Osteocyte (in vitro differentiated cells): ENCODE measurements around the gene HS3ST2. TPM values are rescaled to one million over a fixed set of nuclear protein-coding genes. Genes with fewer than 3 reads are reported as not detected.

Experiments
- DNase-seq: peaks from one replicate; pipeline ENCODE4 v3.0.0; 2021; ENCODE audit warnings: mixed read lengths; ENCODE audit not compliant: unreplicated experiment; ENCODE audit errors: extremely low spot score
- H3K27ac Mint-ChIP-seq: one replicate; pipeline ENCODE4 v1.8.0; 2021; ENCODE audit warnings: mild to moderate bottlenecking, mixed read lengths; ENCODE audit not compliant: unreplicated experiment
- H3K27me3 Mint-ChIP-seq: one replicate; pipeline ENCODE4 v1.8.0; 2021; ENCODE audit warnings: mixed read lengths; ENCODE audit not compliant: unreplicated experiment
- H3K36me3 Mint-ChIP-seq: one replicate; pipeline ENCODE4 v1.8.0; 2021; ENCODE audit warnings: mixed read lengths; ENCODE audit not compliant: unreplicated experiment
- H3K4me1 Mint-ChIP-seq: one replicate; pipeline ENCODE4 v1.8.0; 2021; ENCODE audit warnings: mixed read lengths; ENCODE audit not compliant: unreplicated experiment
- H3K4me3 Mint-ChIP-seq: one replicate; pipeline ENCODE4 v1.8.0; 2021; ENCODE audit warnings: mild to moderate bottlenecking, moderate library complexity, mixed read lengths; ENCODE audit not compliant: unreplicated experiment
- H3K9me3 Mint-ChIP-seq: one replicate; pipeline ENCODE4 v1.8.0; 2021; ENCODE audit warnings: mixed read lengths; ENCODE audit not compliant: unreplicated experiment
- CTCF ChIP-seq: fragments of 200-600 bp; sonication (generic); IDR thresholded peaks from 2 replicates; pipeline ENCODE4 v1.5.0; 2021; ENCODE audit warnings: antibody characterized with exemption, mild to moderate bottlenecking, moderate library complexity
- total RNA-seq: library from RNA; stranded (reverse); gene quantifications from 2 replicates; pipeline ENCODE4 v1.2.1, GENCODE V29; 2021

Gene HS3ST2
- total RNA-seq, 1 donor from 2014 or later = not detected

- DNase-seq = no peak
- H3K36me3 Mint-ChIP-seq = no peaks in the 10 kb centered on the region
- H3K4me3 Mint-ChIP-seq = no peak overlapping the region
- H3K27ac Mint-ChIP-seq = no peak overlapping the region
- no peaks in the 10 kb centered on the region for H3K4me1 Mint-ChIP-seq
- no peak for TF ChIP-seq CTCF
- H3K27me3 Mint-ChIP-seq = no peaks in the 10 kb centered on the region
- H3K9me3 Mint-ChIP-seq = no peaks in the 10 kb centered on the region
Measured at GRCh38 chr16:22775220-22775922, 38.6 kb upstream of the HS3ST2 start.

- Mint-ChIP-seq H3K9me3 (no peaks in the 10 kb centered on the region), H3K4me1 (no peaks in the 10 kb centered on the region), H3K27ac (no peak overlapping the region), H3K27me3 (no peaks in the 10 kb centered on the region), H3K4me3 (no peak overlapping the region), H3K36me3 (no peaks in the 10 kb centered on the region)
- DNase-seq = no peak
- no peak for TF ChIP-seq CTCF
Measured at GRCh38 chr16:22781480-22781879, 32.5 kb upstream of the HS3ST2 start.

GRCh38 chr16:22782314-22782713, 31.6 kb upstream of the HS3ST2 start:
- H3K36me3 Mint-ChIP-seq = no peaks in the 10 kb centered on the region
- H3K9me3 Mint-ChIP-seq = no peaks in the 10 kb centered on the region
- H3K4me1 Mint-ChIP-seq = no peaks in the 10 kb centered on the region
- DNase-seq = no peak
- H3K27me3 Mint-ChIP-seq = no peaks in the 10 kb centered on the region
- H3K27ac Mint-ChIP-seq = no peak overlapping the region
- H3K4me3 Mint-ChIP-seq = no peak overlapping the region
- no peak for TF ChIP-seq CTCF

GRCh38 chr16:22784690-22785214, 29.2 kb upstream of the HS3ST2 start:
- H3K4me3 Mint-ChIP-seq = no peak overlapping the region
- no peaks in the 10 kb centered on the region for H3K4me1 Mint-ChIP-seq
- H3K27ac Mint-ChIP-seq = no peak overlapping the region
- H3K36me3 Mint-ChIP-seq = no peaks in the 10 kb centered on the region
- no peaks in the 10 kb centered on the region for H3K9me3 Mint-ChIP-seq
- DNase-seq = no peak
- H3K27me3 Mint-ChIP-seq = no peaks in the 10 kb centered on the region
- TF ChIP-seq CTCF = no peak

GRCh38 chr16:22785552-22785951, 28.4 kb upstream of the HS3ST2 start:
- Mint-ChIP-seq H3K4me1 (no peaks in the 10 kb centered on the region), H3K27me3 (no peaks in the 10 kb centered on the region), H3K4me3 (no peak overlapping the region), H3K36me3 (no peaks in the 10 kb centered on the region), H3K27ac (no peak overlapping the region), H3K9me3 (no peaks in the 10 kb centered on the region)
- no peak for TF ChIP-seq CTCF
- no peak for DNase-seq
